Cardiac ventricle fibroblast (primary cell): Measurements from ENCODE around the gene MRPS21. TPM values are rescaled to one million over a fixed set of nuclear protein-coding genes. Genes with fewer than 3 reads are reported as not detected.

Source experiments
- total RNA-seq: library from RNA; depleted of rRNA; stranded (reverse); fragments of >200 nt; gene quantifications from 2 replicates; pipeline ENCODE4 v1.2.3, GENCODE V29; 2015

Gene MRPS21
- 47.2 and 54.9 TPM in 2 replicates for total RNA-seq

GRCh38 chr1:150293433-150294253, at the start of gene MRPS21:
Gene MRPS21 (plus strand): TSS chr1:150293861. CDS start chr1:150294367, 506 bp downstream.

GRCh38 chr1:150257624-150258585, 35.8 kb upstream of the MRPS21 start, which contains the start of gene CA14:
Gene CA14 (plus strand): TSS chr1:150257774. CDS start chr1:150258129, 355 bp downstream.

GRCh38 chr1:150268705-150269403, 24.8 kb upstream of the MRPS21 start, which contains the start of gene APH1A:
Gene APH1A (minus strand): TSS chr1:150269016. CDS start chr1:150268810, 206 bp downstream.

GRCh38 chr1:150281758-150282557, 11.7 kb upstream of the MRPS21 start, which contains the start of gene CIART:
Gene CIART (plus strand): TSS chr1:150282554. CDS start chr1:150283268, 714 bp downstream.

Other genes starting within 250 kb of the MRPS21 start
- gene VPS45, start 226.1 kb upstream of the MRPS21 start, total RNA-seq, result 18.6 and 20.2 TPM in 2 replicates
- 23.3 and 30.1 TPM in 2 replicates for gene PLEKHO1, start 143.9 kb upstream of the MRPS21 start, total RNA-seq
- gene ANP32E, start 57.7 kb upstream of the MRPS21 start, total RNA-seq, result 9.2 and 13.3 TPM in 2 replicates
- not detected in 2 replicates for gene CA14, start 36.1 kb upstream of the MRPS21 start, total RNA-seq
- gene APH1A, start 24.8 kb upstream of the MRPS21 start, total RNA-seq, result 56.1 and 65.0 TPM in 2 replicates
- gene C1orf54, start 21.1 kb upstream of the MRPS21 start, total RNA-seq, result 11.8 and 16.6 TPM in 2 replicates
- 2.9 and 8.5 TPM in 2 replicates for gene CIART, start 11.3 kb upstream of the MRPS21 start, total RNA-seq
- gene PRPF3, start 27.7 kb downstream of the MRPS21 start, total RNA-seq, result 17.2 and 19.6 TPM in 2 replicates
- 14.4 and 14.5 TPM in 2 replicates for gene RPRD2, start 70.3 kb downstream of the MRPS21 start, total RNA-seq
- 10.5 and 12.0 TPM in 2 replicates for gene TARS2, start 193.6 kb downstream of the MRPS21 start, total RNA-seq
- gene ECM1, start 214.2 kb downstream of the MRPS21 start, total RNA-seq, result 38.7 and 48.1 TPM in 2 replicates
- gene FALEC, start 221.9 kb downstream of the MRPS21 start, total RNA-seq, result not detected in 2 replicates